IMR-90 (cell line): ENCODE results near the gene MSH3. TPM values are rescaled to one million over a fixed set of nuclear protein-coding genes. Genes with fewer than 3 reads are reported as not detected.

Experiments used
- ATAC-seq: fragments of 200-7000 bp; cut with Tn5 transposase; 2 replicates; pipeline ENCODE4 v1.9.1; 2020; ENCODE audit warnings: low read depth, mild to moderate bottlenecking, moderate library complexity
- BruUV-seq: library from RNA; stranded (reverse); fragments of 400-500 nt; replicated peaks from 2 replicates; lab custom pipeline; 2021; lab: Mats Ljungman, UMichigan
- CTCF ChIA-PET: fragments of 300-600 bp; formaldehyde crosslinking; extraction: SDS; loops from one replicate; lab custom pipeline; 2021; ENCODE audit warnings: antibody characterized with exemption; lab: Yijun Ruan, JAX
- POLR2A ChIA-PET: fragments of 300-600 bp; sonication (Branson Sonifier 250); formaldehyde crosslinking; loops from one replicate; lab custom pipeline; 2022; ENCODE audit warnings: antibody characterized with exemption; ENCODE audit not compliant: unreplicated experiment; lab: Charles Lee
- DNase-seq: peaks from one replicate; pipeline ENCODE4 v3.0.0; 2013
- H2AFZ ChIP-seq: replicated peaks from 2 replicates; pipeline ENCODE3; 2013; ENCODE audit warnings: low read length, mild to moderate bottlenecking; ENCODE audit not compliant: poor library complexity
- H2AK5ac ChIP-seq: 2 replicates; pipeline ENCODE4 v1.6.1; 2013; ENCODE audit warnings: low read depth, low read length, inconsistent platforms
- H2AK9ac ChIP-seq: replicated peaks from 2 replicates; pipeline ENCODE3; 2013; ENCODE audit warnings: mild to moderate bottlenecking, low read depth, low read length, moderate library complexity; ENCODE audit not compliant: poor library complexity
- H2BK120ac ChIP-seq: 2 replicates; pipeline ENCODE4 v1.6.1; 2013; ENCODE audit warnings: low read depth, low read length, inconsistent platforms
- H2BK15ac ChIP-seq: 3 replicates; pipeline ENCODE4 v1.6.1; 2013; ENCODE audit warnings: low read depth, low read length, inconsistent platforms
- H2BK20ac ChIP-seq: 2 replicates; pipeline ENCODE4 v1.6.1; 2013; ENCODE audit warnings: low read depth, mild to moderate bottlenecking, inconsistent platforms, low read length, moderate library complexity
- H2BK5ac ChIP-seq: 2 replicates; pipeline ENCODE4 v1.6.1; 2013; ENCODE audit warnings: mild to moderate bottlenecking, low read depth, low read length, inconsistent platforms; ENCODE audit not compliant: poor library complexity, severe bottlenecking
- H3K14ac ChIP-seq: replicated peaks from 2 replicates; pipeline ENCODE4 v1.6.1; 2013; ENCODE audit warnings: low read depth, low read length, inconsistent platforms
- H3K18ac ChIP-seq: 2 replicates; pipeline ENCODE4 v1.6.1; 2013; ENCODE audit warnings: low read depth, low read length, control low read depth
- H3K23ac ChIP-seq: 2 replicates; pipeline ENCODE4 v1.6.1; 2013; ENCODE audit warnings: low read depth, low read length, inconsistent platforms
- H3K27ac ChIP-seq: 2 replicates; pipeline ENCODE4 v1.5.1; 2013; ENCODE audit warnings: mild to moderate bottlenecking, control low read depth, low read length; ENCODE audit not compliant: insufficient read depth
- H3K27me3 ChIP-seq: 2 replicates; pipeline ENCODE4 v1.6.1; 2013; ENCODE audit warnings: low read length; ENCODE audit not compliant: control insufficient read depth, insufficient read depth
- H3K36me3 ChIP-seq: 2 replicates; pipeline ENCODE4 v1.6.1; 2013; ENCODE audit warnings: low read length, mixed read lengths; ENCODE audit not compliant: control insufficient read depth, insufficient read depth
- H3K4ac ChIP-seq: 2 replicates; pipeline ENCODE4 v1.6.1; 2013; ENCODE audit warnings: low read depth, low read length, inconsistent platforms
- H3K4me1 ChIP-seq: 2 replicates; pipeline ENCODE4 v1.6.1; 2013; ENCODE audit warnings: low read length, mixed read lengths; ENCODE audit not compliant: control insufficient read depth, insufficient read depth
- H3K4me2 ChIP-seq: 2 replicates; pipeline ENCODE4 v1.6.1; 2013; ENCODE audit warnings: low read depth, mild to moderate bottlenecking, control low read depth, low read length, moderate library complexity
- H3K4me3 ChIP-seq: 2 replicates; pipeline ENCODE4 v1.5.1; 2013; ENCODE audit warnings: low read depth, mild to moderate bottlenecking, control low read depth, low read length, moderate library complexity; ENCODE audit not compliant: insufficient read depth
- H3K56ac ChIP-seq: 2 replicates; pipeline ENCODE4 v1.6.1; 2013; ENCODE audit warnings: low read length, inconsistent platforms; ENCODE audit not compliant: insufficient read depth; ENCODE audit errors: extremely low read depth
- H3K79me1 ChIP-seq, 2 experiments: 2 replicates each; pipeline ENCODE4 v1.6.1; 2013; ENCODE audit warnings: low read length in 2 of 2, inconsistent platforms in 1 of 2, low read depth in 1 of 2
- H3K9ac ChIP-seq: 2 replicates; pipeline ENCODE4 v1.6.1; 2013; ENCODE audit warnings: low read depth, low read length, control low read depth
- H3K9me1 ChIP-seq: 2 replicates; pipeline ENCODE4 v1.6.1; 2013; ENCODE audit warnings: low read length, inconsistent platforms; ENCODE audit not compliant: insufficient read depth
- H3K9me3 ChIP-seq: 2 replicates; pipeline ENCODE4 v1.6.1; 2013; ENCODE audit warnings: low read length; ENCODE audit not compliant: control insufficient read depth, insufficient read depth
- H4K20me1 ChIP-seq: 2 replicates; pipeline ENCODE4 v1.6.1; 2013; ENCODE audit warnings: low read length, inconsistent platforms; ENCODE audit not compliant: insufficient read depth
- H4K5ac ChIP-seq: 2 replicates; pipeline ENCODE4 v1.6.1; 2013; ENCODE audit warnings: mild to moderate bottlenecking, low read depth, low read length, control low read depth
- H4K8ac ChIP-seq, 2 experiments: 2 replicates each; pipeline ENCODE4 v1.6.1; 2013; ENCODE audit warnings: low read depth in 2 of 2, low read length in 2 of 2, control low read depth in 1 of 2, inconsistent platforms in 1 of 2
- H4K91ac ChIP-seq: 2 replicates; pipeline ENCODE4 v1.6.1; 2013; ENCODE audit warnings: low read depth, low read length, inconsistent platforms; ENCODE audit not compliant: insufficient read depth
- CEBPB ChIP-seq: IDR thresholded peaks from 2 replicates; pipeline ENCODE4 v1.6.1; 2012; ENCODE audit warnings: low read depth, low read length, improper control_type of control experiment
- MAFK ChIP-seq: IDR thresholded peaks from 2 replicates; pipeline ENCODE4 v1.6.1; 2012; ENCODE audit warnings: low read depth, low read length, improper control_type of control experiment
- MAZ ChIP-seq: IDR thresholded peaks from 2 replicates; pipeline ENCODE4 v1.6.1; 2012; ENCODE audit warnings: low read depth, mild to moderate bottlenecking, low read length, improper control_type of control experiment, moderate library complexity, borderline replicate concordance
- POLR2A ChIP-seq: IDR thresholded peaks from 2 replicates; pipeline ENCODE4 v1.6.1; 2012; ENCODE audit warnings: mild to moderate bottlenecking, low read depth, low read length
- RAD21 ChIP-seq: IDR thresholded peaks from 2 replicates; pipeline ENCODE4 v1.6.1; 2012; ENCODE audit warnings: low read length, improper control_type of control experiment
- RFX5 ChIP-seq: IDR thresholded peaks from 2 replicates; pipeline ENCODE4 v1.8.0; 2012; ENCODE audit warnings: low read depth, mild to moderate bottlenecking, low read length, moderate library complexity
- SMC3 ChIP-seq: fragments of 150-350 bp; IDR thresholded peaks from 2 replicates; pipeline ENCODE4 v1.6.1; 2016; ENCODE audit warnings: low read depth, mild to moderate bottlenecking, antibody characterized with exemption, low read length, moderate library complexity
- WGBS, 2 experiments: methylation state at CpG; one replicate each; pipeline versions ENCODE4 v1.1.5 to v1.1.7; 2013; ENCODE audit warnings: missing lambda C conversion rate in 2 of 2; ENCODE audit not compliant: insufficient read length in 1 of 2; ENCODE audit errors: extremely low coverage in 2 of 2; 5-methylcytosine and 5-hydroxymethylcytosine counted together
- dilution Hi-C: fragments of 300-500 bp; cut with HindIII; formaldehyde crosslinking; loops from one replicate; pipeline ENCODE4 v1.14.3; 2018; ENCODE audit warnings: low sequenced_read_pairs; ENCODE audit not compliant: unreplicated experiment
- in situ Hi-C: fragments of 300-500 bp; cut with MboI; formaldehyde crosslinking; loops from 3 replicates; pipeline ENCODE4 v1.14.3; 2019; ENCODE audit warnings: low sequenced_read_pairs, inconsistent platforms, mixed read lengths
- intact Hi-C: fragments of 100-400 bp; cut with micrococcal nuclease; formaldehyde crosslinking; loops from 2 replicates; pipeline ENCODE4 v1.10.0; 2022
- polyA plus RNA-seq, 3 experiments: library from polyadenylated mRNA; depleted of rRNA; stranded (reverse); fragments of >200 nt; gene quantifications; 2 replicates each; pipeline ENCODE4 v1.2.3, GENCODE V29; 2012; ENCODE audit warnings: low replicate concordance in 1 of 3
- total RNA-seq: library from RNA; depleted of rRNA; stranded (reverse); fragments of >200 nt; gene quantifications from 2 replicates; pipeline ENCODE4 v1.2.3, GENCODE V29; 2012

The MSH3 gene
- total and polyA plus RNA-seq, 2 of the 4 experiments (the other 2 are of a cell fraction): 4.6 to 13.3 TPM

GRCh38 chr5:80753712-80754111, 99.3 kb downstream of the MSH3 start:
- no peaks in the 10 kb centered on the region for H4K20me1 ChIP-seq
- CTCF ChIA-PET: interaction anchor here (0.6 kb wide), 1 partner anchor 9 kb away, joined by 3 read pairs; no protein-coding TSS in a partner anchor
- POLR2A ChIA-PET: no interaction called here
- no peak overlapping the region for H3K18ac ChIP-seq
- H3K9me3 ChIP-seq: no peaks in the 10 kb centered on the region
- no peak overlapping the region for H3K4me2 ChIP-seq
- no peak overlapping the region for H3K27ac ChIP-seq
- H2BK5ac ChIP-seq: no peak overlapping the region
- no peak overlapping the region for H3K4me3 ChIP-seq
- no TSS peak for BruUV-seq
- H4K5ac ChIP-seq: no peak overlapping the region
- no peak overlapping the region for H2AFZ ChIP-seq
- peaks cover 2% of the 10 kb centered on the region; the same call in 1 of the 2 replicates for H3K36me3 ChIP-seq
- WGBS, 2 experiments: 38% methylated on average over 2 of the region's 4 CpGs; no CpG with 5 or more reads in 1 of the 2 experiments
- no peaks in the 10 kb centered on the region for H3K27me3 ChIP-seq
- no peak for TF ChIP-seq MAZ
- TF ChIP-seq SMC3: no peak
- TF ChIP-seq RAD21: no peak
- TF ChIP-seq POLR2A: no peak
- TF ChIP-seq CEBPB: no peak
- TF ChIP-seq RFX5: no peak
- no peak for TF ChIP-seq MAFK
- H2BK120ac ChIP-seq: no peak overlapping the region
- no peak overlapping the region for H4K91ac ChIP-seq
- intact Hi-C loops (no loop called here), dilution Hi-C loops (no loop called here), in situ Hi-C loops (no loop called here)
- H3K14ac ChIP-seq: no peak overlapping the region
- H2AK5ac ChIP-seq: no peak overlapping the region
- no peak overlapping the region for H2BK15ac ChIP-seq
- 0 out of 2 replicates have a peak, but pooled peaks cover 2% of the 10 kb centered on the region for H3K4me1 ChIP-seq
- no peak overlapping the region for H4K8ac ChIP-seq
- H2AK9ac ChIP-seq: no peak overlapping the region
- ATAC-seq (no peak), DNase-seq (no peak)
- H3K56ac ChIP-seq: no peak overlapping the region
- H3K23ac ChIP-seq: no peak overlapping the region
- H3K79me1 ChIP-seq: no peaks in the 10 kb centered on the region
- no peak overlapping the region for H3K9ac ChIP-seq
- peaks cover 2% of the 10 kb centered on the region; the same call in 1 of the 2 replicates for H3K9me1 ChIP-seq
- H3K4ac ChIP-seq: no peak overlapping the region
- no peak overlapping the region for H2BK20ac ChIP-seq
